ENCODE results near the gene STX12.
A peak's percentile ranks its signal among the peaks of the same experiment; 100 is the strongest.

The STX12 gene

GRCh38 chr1:27772932-27773825, at the start of gene STX12:
Gene STX12 (plus strand): TSS chr1:27773219. CDS start chr1:27773308, 89 bp downstream.
- peak; percentile 96 for DNase-seq (ENCODE audit: low read depth, low spot score)

GRCh38 chr1:27724961-27725373, 48.1 kb upstream of the STX12 start:
- no peak for DNase-seq (ENCODE audit: low read depth, low spot score)

- DNase-seq (ENCODE audit: low read depth, low spot score), result peak; percentile 97
Measured at GRCh38 chr1:27725374-27726172, 47.4 kb upstream of the STX12 start, which contains the start of gene FAM76A. Gene FAM76A (plus strand): TSS chr1:27725961. CDS start chr1:27726081, 120 bp downstream.

- DNase-seq (ENCODE audit: low read depth, low spot score), result no peak
Measured at GRCh38 chr1:27726173-27727044, 46.6 kb upstream of the STX12 start.

- no peak for DNase-seq (ENCODE audit: low read depth, low spot score)
Measured at GRCh38 chr1:27727126-27727525, 45.9 kb upstream of the STX12 start.

- no peak for DNase-seq (ENCODE audit: low read depth, low spot score)
Measured at GRCh38 chr1:27736252-27736651, 36.8 kb upstream of the STX12 start.

- no peak for DNase-seq (ENCODE audit: low read depth, low spot score)
Measured at GRCh38 chr1:27741121-27741520, 31.9 kb upstream of the STX12 start.

GRCh38 chr1:27744556-27744955, 28.5 kb upstream of the STX12 start:
- DNase-seq (ENCODE audit: low read depth, low spot score), result no peak

- DNase-seq (ENCODE audit: low read depth, low spot score), result no peak
Measured at GRCh38 chr1:27745466-27745865, 27.6 kb upstream of the STX12 start.

- DNase-seq (ENCODE audit: low read depth, low spot score), result no peak
Measured at GRCh38 chr1:27752360-27752759, 20.7 kb upstream of the STX12 start.

GRCh38 chr1:27755286-27755685, 17.7 kb upstream of the STX12 start:
- no peak for DNase-seq (ENCODE audit: low read depth, low spot score)

- no peak for DNase-seq (ENCODE audit: low read depth, low spot score)
Measured at GRCh38 chr1:27755865-27756264, 17.2 kb upstream of the STX12 start.

- DNase-seq (ENCODE audit: low read depth, low spot score), result no peak
Measured at GRCh38 chr1:27759236-27759635, 13.8 kb upstream of the STX12 start.

- DNase-seq (ENCODE audit: low read depth, low spot score), result no peak
Measured at GRCh38 chr1:27760426-27760825, 12.6 kb upstream of the STX12 start.

- DNase-seq (ENCODE audit: low read depth, low spot score), result no peak
Measured at GRCh38 chr1:27762033-27762432, 11.0 kb upstream of the STX12 start.

GRCh38 chr1:27763358-27763757, 9.7 kb upstream of the STX12 start:
- DNase-seq (ENCODE audit: low read depth, low spot score), result no peak

- no peak for DNase-seq (ENCODE audit: low read depth, low spot score)
Measured at GRCh38 chr1:27770293-27770830, 2.7 kb upstream of the STX12 start.

GRCh38 chr1:27772036-27772931, 735 bp upstream of the STX12 start:
- no peak for DNase-seq (ENCODE audit: low read depth, low spot score)

- no peak for DNase-seq (ENCODE audit: low read depth, low spot score)
Measured at GRCh38 chr1:27773826-27774445, 917 bp downstream of the STX12 start.

GRCh38 chr1:27774654-27775053, 1.6 kb downstream of the STX12 start:
- no peak for DNase-seq (ENCODE audit: low read depth, low spot score)
